ENCODE results near the gene TLE3. TPM values are rescaled to one million over a fixed set of nuclear protein-coding genes. Genes with fewer than 3 reads are reported as not detected.

The TLE3 gene
- total and polyA plus RNA-seq, 11 donors: 4.8 to 49.6 (median 16.4) TPM

- H3K36me3 ChIP-seq: no peaks in the 10 kb centered on the region
- no peaks in the 10 kb centered on the region for H3K4me1 ChIP-seq
- DNase-seq (no peak), ATAC-seq (no peak)
- H3K9me3 ChIP-seq: no peaks in the 10 kb centered on the region
- no peak overlapping the region for H3K27ac ChIP-seq
- no peak overlapping the region for H3K4me3 ChIP-seq
- WGBS, 4 donors: 74 to 85% (median 84%) methylated on average over 3 of the region's 3 CpGs
- TF ChIP-seq CTCF (IDR thresholded peaks at IDR 0.05) (no peak), POLR2A (IDR thresholded peaks at IDR 0.05) (no peak)
- H3K27me3 ChIP-seq: peaks cover 0 to 17% (median 3%) of the 10 kb centered on the region in 9 donors
- intact Hi-C loops (cut with DNase I): no loop called here
These were observed 88.9 kb downstream of the TLE3 start for GRCh38 chr15:70008697-70009290.

GRCh38 chr15:70006259-70007147 lies 91.2 kb downstream of the TLE3 start:
- intact Hi-C loops (cut with DNase I): no loop called here
- H3K4me1 ChIP-seq: no peaks in the 10 kb centered on the region
- H3K4me3 ChIP-seq: no peak overlapping the region
- no peak for ATAC-seq
- H3K36me3 ChIP-seq: no peaks in the 10 kb centered on the region
- TF ChIP-seq CTCF (IDR thresholded peaks at IDR 0.05) (no peak), POLR2A (IDR thresholded peaks at IDR 0.05) (no peak)
- peaks cover 0 to 16% (median 4%) of the 10 kb centered on the region in 12 donors for H3K9me3 ChIP-seq
- 78 to 83% (median 81%) methylated on average over 12 of the region's 12 CpGs for WGBS, 4 donors
- no peak overlapping the region for H3K27ac ChIP-seq
- DNase-seq: no peak
- peaks cover 0 to 17% (median 3%) of the 10 kb centered on the region in 9 donors for H3K27me3 ChIP-seq

- peaks cover 0 to 14% (median 3%) of the 10 kb centered on the region in 9 donors for H3K27me3 ChIP-seq
- ATAC-seq (no peak), DNase-seq (no peak)
- H3K4me3 ChIP-seq: no peak overlapping the region
- no peaks in the 10 kb centered on the region for H3K36me3 ChIP-seq
- H3K4me1 ChIP-seq: no peaks in the 10 kb centered on the region
- no peak overlapping the region for H3K27ac ChIP-seq
- TF ChIP-seq POLR2A (IDR thresholded peaks at IDR 0.05) (no peak), CTCF (IDR thresholded peaks at IDR 0.05) (no peak)
- intact Hi-C loops (cut with DNase I): no loop called here
- H3K9me3 ChIP-seq: peaks cover 0 to 16% (median 4%) of the 10 kb centered on the region in 12 donors
- 94 to 100% (median 94%) methylated on average over 2 to 3 of the region's 3 CpGs for WGBS, 4 donors
These were observed 92.9 kb downstream of the TLE3 start for GRCh38 chr15:70004826-70005225.

GRCh38 chr15:70002897-70003296 lies 94.8 kb downstream of the TLE3 start:
- intact Hi-C loops (cut with DNase I): no loop called here

More at GRCh38 chr15:70002897-70003296, 94.8 kb downstream of the TLE3 start:
- ATAC-seq (no peak), DNase-seq (no peak)
- Histone ChIP-seq H3K36me3 (no peaks in the 10 kb centered on the region), H3K27me3 (peaks cover 0 to 8% (median 0%) of the 10 kb centered on the region in 9 donors), H3K4me1 (no peaks in the 10 kb centered on the region), H3K4me3 (no peak overlapping the region), H3K9me3 (peaks cover 0 to 16% (median 4%) of the 10 kb centered on the region in 12 donors), H3K27ac (no peak overlapping the region)
- 89 to 97% (median 93%) methylated on average over 2 of the region's 2 CpGs for WGBS, 4 donors
- no peak for TF ChIP-seq POLR2A (IDR thresholded peaks at IDR 0.05)
- no peak for TF ChIP-seq CTCF (IDR thresholded peaks at IDR 0.05)
